Daoy (cell line): ENCODE data around the gene METAP2. TPM values are rescaled to one million over a fixed set of nuclear protein-coding genes. Genes with fewer than 3 reads are reported as not detected.
"Not testable (repeated sequence)": the region's sequence is repeated elsewhere in the genome, so short reads cannot be mapped to it uniquely, and the experiment has no call there.

Source experiments
- DNase-seq: peaks from one replicate; pipeline ENCODE4 v3.0.0-alpha.2; 2015; ENCODE audit warnings: low read depth
- total RNA-seq: library from RNA; depleted of rRNA; stranded (reverse); fragments of >200 nt; shearing (Covaris generic); gene quantifications from 2 replicates; pipeline ENCODE4 v1.2.3, GENCODE V29; 2014; rRNA removed

Gene METAP2
- 175 and 227 TPM in 2 replicates for total RNA-seq

- peak; percentile 99 for DNase-seq
These were observed at the start of gene METAP2 for GRCh38 chr12:95473884-95474659. METAP2 (plus strand) TSS chr12:95474152; CDS start chr12:95474180, 28 bp downstream.

GRCh38 chr12:95424271-95424994 is 49.5 kb upstream of the METAP2 start:
- DNase-seq = peak; percentile 22

GRCh38 chr12:95429172-95429510 is 44.8 kb upstream of the METAP2 start:
- DNase-seq = no peak

- no peak for DNase-seq
These were observed 42.8 kb upstream of the METAP2 start for GRCh38 chr12:95431120-95431519.

- DNase-seq = no peak
These were observed 38.6 kb upstream of the METAP2 start for GRCh38 chr12:95435355-95435754.

- DNase-seq = no peak
These were observed 36.4 kb upstream of the METAP2 start for GRCh38 chr12:95437565-95437964.

- no peak for DNase-seq
These were observed 34.3 kb upstream of the METAP2 start for GRCh38 chr12:95439461-95440230.

- DNase-seq = peak; percentile 23
These were observed 33.6 kb upstream of the METAP2 start for GRCh38 chr12:95440401-95440800.

GRCh38 chr12:95443459-95443858 is 30.5 kb upstream of the METAP2 start:
- DNase-seq = no peak

GRCh38 chr12:95445099-95445498 is 28.9 kb upstream of the METAP2 start:
- not testable (repeated sequence) for DNase-seq

GRCh38 chr12:95445884-95446505 is 28.0 kb upstream of the METAP2 start:
- no peak for DNase-seq

GRCh38 chr12:95446506-95446900 is 27.4 kb upstream of the METAP2 start:
- no peak for DNase-seq

GRCh38 chr12:95449656-95450055 is 24.3 kb upstream of the METAP2 start:
- not testable (repeated sequence) for DNase-seq

GRCh38 chr12:95452501-95452900 is 21.5 kb upstream of the METAP2 start:
- not testable (repeated sequence) for DNase-seq

GRCh38 chr12:95453881-95454280 is 20.1 kb upstream of the METAP2 start:
- DNase-seq = peak; percentile 67

GRCh38 chr12:95454780-95455215 is 19.2 kb upstream of the METAP2 start:
- DNase-seq = peak; percentile 59

GRCh38 chr12:95457605-95458004 is 16.3 kb upstream of the METAP2 start:
- not testable (repeated sequence) for DNase-seq

GRCh38 chr12:95458761-95459160 is 15.2 kb upstream of the METAP2 start:
- DNase-seq = no peak

GRCh38 chr12:95459310-95459709 is 14.6 kb upstream of the METAP2 start:
- no peak for DNase-seq

GRCh38 chr12:95460105-95460504 is 13.8 kb upstream of the METAP2 start:
- DNase-seq = no peak

GRCh38 chr12:95460896-95461295 is 13.1 kb upstream of the METAP2 start:
- DNase-seq = no peak

GRCh38 chr12:95462081-95462480 is 11.9 kb upstream of the METAP2 start:
- DNase-seq = no peak
